ENCODE measurements around the gene SCD.

The SCD gene

DNA sequence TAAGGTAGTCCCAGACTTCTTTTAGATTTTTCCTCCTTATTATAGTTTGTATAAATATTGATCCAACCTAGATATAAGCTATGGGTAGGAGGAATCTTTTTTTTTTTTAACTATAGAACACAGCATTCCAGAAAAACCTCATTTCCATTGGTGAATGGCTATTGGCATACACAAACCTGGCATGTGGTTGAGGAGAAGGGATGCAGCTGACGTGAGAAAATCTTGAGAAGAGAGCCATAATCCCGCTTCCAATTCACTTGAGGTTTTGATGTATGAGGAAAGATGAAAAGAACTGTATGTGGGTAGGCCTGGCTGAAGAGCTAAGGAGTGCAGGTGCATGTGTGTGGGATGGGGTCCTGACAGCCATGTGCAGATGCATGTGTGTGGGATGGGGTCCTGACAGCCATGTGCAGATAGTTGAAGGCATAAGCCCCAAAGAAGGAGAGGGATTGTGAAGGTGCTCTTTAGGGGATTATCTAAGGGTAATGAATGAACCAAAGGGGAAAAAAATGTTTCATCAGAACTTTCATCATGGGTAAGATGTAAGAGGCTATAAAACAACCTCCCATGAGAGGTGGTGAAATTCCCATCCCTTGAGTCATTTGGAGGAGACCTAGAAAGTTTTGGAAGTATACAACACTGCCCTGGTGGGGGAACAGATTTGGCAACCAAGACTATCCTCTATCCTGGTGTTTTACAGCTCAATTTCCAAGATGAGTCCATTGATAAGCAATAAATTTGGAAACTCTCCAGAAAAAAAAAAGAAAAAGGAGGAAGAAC is 13.2 kb upstream of the SCD start:
- no peaks in the 10 kb centered on the region for H3K36me3 ChIP-seq (ENCODE audit: control insufficient read depth, insufficient read depth, low read length)
- TF ChIP-seq CTCF (IDR thresholded peaks at IDR 0.05; ENCODE audit: insufficient read depth, low read length, poor library complexity, severe bottlenecking), result no peak
- no peak overlapping the region for H3K4me3 ChIP-seq (replicated peaks; ENCODE audit: low read depth, low read length)
- H3K27me3 ChIP-seq (replicated peaks; ENCODE audit: control insufficient read depth, insufficient read depth, low read length), result peaks cover 3% of the 10 kb centered on the region
- no peak for DNase-seq (ENCODE audit: extremely low read depth, insufficient read length)

- DNase-seq (ENCODE audit: extremely low read depth, insufficient read length), result no peak
- Histone ChIP-seq H3K36me3 (ENCODE audit: control insufficient read depth, insufficient read depth, low read length) (no peaks in the 10 kb centered on the region), H3K27me3 (replicated peaks; ENCODE audit: control insufficient read depth, insufficient read depth, low read length) (peaks cover 3% of the 10 kb centered on the region), H3K4me3 (replicated peaks; ENCODE audit: low read depth, low read length) (no peak overlapping the region)
- TF ChIP-seq CTCF (IDR thresholded peaks at IDR 0.05; ENCODE audit: insufficient read depth, low read length, poor library complexity, severe bottlenecking), result no peak
These were observed 12.3 kb upstream of the SCD start for GRCh38 chr10:100334762-100335161.

DNA sequence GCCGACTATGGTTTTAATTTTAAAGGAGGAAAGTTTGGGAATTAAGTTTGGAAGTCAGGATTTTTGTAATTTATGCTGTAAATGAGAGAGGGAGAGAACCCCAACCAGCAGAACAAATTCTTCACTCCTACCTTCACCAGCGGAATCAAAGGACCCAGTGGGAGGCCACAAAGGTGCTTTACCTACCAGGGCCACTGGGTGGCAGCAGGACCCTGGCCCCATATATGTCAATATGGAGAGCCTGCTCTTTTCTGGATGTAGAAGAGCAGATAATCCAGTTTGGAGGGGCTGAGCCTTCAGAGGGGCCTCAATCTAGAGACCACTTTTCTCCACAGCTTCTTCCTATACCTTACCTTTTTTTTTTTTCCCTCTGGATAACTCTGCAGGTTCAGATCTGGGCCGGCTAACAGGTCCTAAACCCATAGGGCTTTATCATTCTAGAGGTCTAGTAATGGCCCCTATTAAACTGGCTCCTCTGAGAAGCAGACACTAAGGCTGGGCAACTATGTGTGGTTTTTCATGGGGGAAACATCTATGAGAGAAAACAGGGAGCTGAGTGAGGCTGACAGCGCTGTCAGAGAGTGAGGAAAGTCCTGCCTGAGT is 8.5 kb upstream of the SCD start:
- no peak overlapping the region for H3K4me3 ChIP-seq (replicated peaks; ENCODE audit: low read depth, low read length)
- H3K27me3 ChIP-seq (replicated peaks; ENCODE audit: control insufficient read depth, insufficient read depth, low read length), result peaks cover 3% of the 10 kb centered on the region
- peak; percentile 50 for DNase-seq (ENCODE audit: extremely low read depth, insufficient read length)
- H3K36me3 ChIP-seq (ENCODE audit: control insufficient read depth, insufficient read depth, low read length), result no peaks in the 10 kb centered on the region
- TF ChIP-seq CTCF (IDR thresholded peaks at IDR 0.05; ENCODE audit: insufficient read depth, low read length, poor library complexity, severe bottlenecking), result peak; percentile 93

GRCh38 chr10:100339236-100339635 is 7.8 kb upstream of the SCD start:
- Histone ChIP-seq H3K27me3 (replicated peaks; ENCODE audit: control insufficient read depth, insufficient read depth, low read length) (peaks cover 3% of the 10 kb centered on the region), H3K36me3 (ENCODE audit: control insufficient read depth, insufficient read depth, low read length) (no peaks in the 10 kb centered on the region), H3K4me3 (replicated peaks; ENCODE audit: low read depth, low read length) (no peak overlapping the region)
- no peak for TF ChIP-seq CTCF (IDR thresholded peaks at IDR 0.05; ENCODE audit: insufficient read depth, low read length, poor library complexity, severe bottlenecking)
- peak; percentile 49 for DNase-seq (ENCODE audit: extremely low read depth, insufficient read length)

GRCh38 chr10:100340948-100341847 is 5.8 kb upstream of the SCD start:
- TF ChIP-seq CTCF (IDR thresholded peaks at IDR 0.05; ENCODE audit: insufficient read depth, low read length, poor library complexity, severe bottlenecking), result no peak
- DNase-seq (ENCODE audit: extremely low read depth, insufficient read length), result no peak
- Histone ChIP-seq H3K36me3 (ENCODE audit: control insufficient read depth, insufficient read depth, low read length) (no peaks in the 10 kb centered on the region), H3K27me3 (replicated peaks; ENCODE audit: control insufficient read depth, insufficient read depth, low read length) (no peaks in the 10 kb centered on the region), H3K4me3 (replicated peaks; ENCODE audit: low read depth, low read length) (no peak overlapping the region)

Measured in GM06990 (cell line).